IMR-90 (cell line): Measurements from ENCODE around the gene RAVER1.

Source experiments
- BHLHE40 ChIP-seq: fragments of 150-350 bp; IDR thresholded peaks from 2 replicates; pipeline ENCODE4 v1.6.1; 2016; ENCODE audit warnings: mild to moderate bottlenecking, low read depth, low read length
- CTCF ChIP-seq: conservative IDR thresholded peaks from 2 replicates; pipeline ENCODE4 v1.5.1; 2012; ENCODE audit warnings: mild to moderate bottlenecking, low read depth, low read length, improper control_type of control experiment
- ELK1 ChIP-seq: fragments of 150-350 bp; IDR thresholded peaks from 2 replicates; pipeline ENCODE4 v1.6.1; 2016; ENCODE audit warnings: low read depth, mild to moderate bottlenecking, low read length, moderate library complexity, borderline replicate concordance
- FOS ChIP-seq: fragments of 150-350 bp; IDR thresholded peaks from 2 replicates; pipeline ENCODE4 v1.6.1; 2016; ENCODE audit warnings: low read depth, low read length
- MAFK ChIP-seq: IDR thresholded peaks from 2 replicates; pipeline ENCODE4 v1.6.1; 2012; ENCODE audit warnings: low read depth, low read length, improper control_type of control experiment
- POLR2A ChIP-seq: IDR thresholded peaks from 2 replicates; pipeline ENCODE4 v1.6.1; 2012; ENCODE audit warnings: mild to moderate bottlenecking, low read depth, low read length
- RAD21 ChIP-seq: IDR thresholded peaks from 2 replicates; pipeline ENCODE4 v1.6.1; 2012; ENCODE audit warnings: low read length, improper control_type of control experiment
- RFX5 ChIP-seq: IDR thresholded peaks from 2 replicates; pipeline ENCODE4 v1.8.0; 2012; ENCODE audit warnings: low read depth, mild to moderate bottlenecking, low read length, moderate library complexity
- SMC3 ChIP-seq: fragments of 150-350 bp; IDR thresholded peaks from 2 replicates; pipeline ENCODE4 v1.6.1; 2016; ENCODE audit warnings: low read depth, mild to moderate bottlenecking, antibody characterized with exemption, low read length, moderate library complexity
- USF2 ChIP-seq: fragments of 150-350 bp; IDR thresholded peaks from 2 replicates; pipeline ENCODE4 v1.6.1; 2017; ENCODE audit warnings: mild to moderate bottlenecking, antibody characterized with exemption, low read length, low read depth

GRCh38 chr19:10362259-10362658, 28.9 kb upstream of the RAVER1 start:
- no peak for TF ChIP-seq POLR2A
- no peak for TF ChIP-seq MAFK
- TF ChIP-seq CTCF, result no peak
- TF ChIP-seq BHLHE40, result no peak
- no peak for TF ChIP-seq SMC3
- TF ChIP-seq FOS, result no peak
- no peak for TF ChIP-seq ELK1
- no peak for TF ChIP-seq RFX5
- TF ChIP-seq USF2, result no peak
- no peak for TF ChIP-seq RAD21
